Activated CD4-positive, alpha-beta memory T cell treated with anti-CD3 and anti-CD28 coated beads, Interleukin-2, amount 10 ng/mL, durations not matched to agents 7 days and 5 days (primary cell): ENCODE data around the gene EHBP1L1. TPM values are rescaled to one million over a fixed set of nuclear protein-coding genes. Genes with fewer than 3 reads are reported as not detected.

Source experiments
- CTCF ChIA-PET: fragments of 350-600 bp; sonication (Branson Sonifier 250); formaldehyde crosslinking; loops from one replicate; lab custom pipeline; 2021; ENCODE audit warnings: antibody characterized with exemption, inconsistent platforms; lab: Charles Lee
- POLR2A ChIA-PET: fragments of 350-600 bp; sonication (Branson Sonifier 250); formaldehyde crosslinking; loops from one replicate; lab custom pipeline; 2021; ENCODE audit warnings: antibody characterized with exemption; lab: Charles Lee
- DNase-seq: peaks from one replicate; pipeline ENCODE4 v3.0.0-alpha.2; 2020
- H3K27ac Mint-ChIP-seq: one replicate; pipeline ENCODE4 v1.8.0; 2021; ENCODE audit warnings: mild to moderate bottlenecking, mixed read lengths
- H3K27me3 Mint-ChIP-seq: one replicate; pipeline ENCODE4 v1.8.0; 2021; ENCODE audit warnings: mixed read lengths
- H3K36me3 Mint-ChIP-seq: one replicate; pipeline ENCODE4 v1.8.0; 2021; ENCODE audit warnings: low read depth, mixed read lengths
- H3K4me1 Mint-ChIP-seq: one replicate; pipeline ENCODE4 v1.8.0; 2021; ENCODE audit warnings: mixed read lengths
- H3K4me3 Mint-ChIP-seq: one replicate; pipeline ENCODE4 v1.8.0; 2021; ENCODE audit warnings: mild to moderate bottlenecking, mixed read lengths
- H3K9me3 Mint-ChIP-seq: one replicate; pipeline ENCODE4 v1.8.0; 2021; ENCODE audit warnings: mixed read lengths
- total RNA-seq, 2 experiments: library from RNA; stranded (reverse); gene quantifications; one replicate each; pipeline ENCODE4 v1.2.3, GENCODE V29; 2021

EHBP1L1 gene
- total RNA-seq, 2 experiments from 2014 or later, result 118 to 119 TPM

GRCh38 chr11:65607614-65608426, 32.0 kb downstream of the EHBP1L1 start:
- peak overlapping the region; percentile 16 for H3K27ac Mint-ChIP-seq
- no peak overlapping the region for H3K4me3 Mint-ChIP-seq
- ChIA-PET POLR2A (interaction anchor here (1.4 kb wide), 1 partner anchor 172 kb away, joined by 3 read pairs; no protein-coding TSS in a partner anchor), CTCF (no interaction called here)
- no peaks in the 10 kb centered on the region for H3K27me3 Mint-ChIP-seq
- peaks cover 45% of the 10 kb centered on the region for H3K4me1 Mint-ChIP-seq
- DNase-seq, result no peak
- H3K9me3 Mint-ChIP-seq, result no peaks in the 10 kb centered on the region
- peaks cover 69% of the 10 kb centered on the region for H3K36me3 Mint-ChIP-seq

- POLR2A ChIA-PET, result interaction anchor here (1.1 to 1.6 kb wide), 6 partner anchors 13 to 249 kb away, joined by 3 to 8 read pairs (median 4); partner anchors contain the start of genes CFL1 and KCNK7
- peaks cover 64% of the 10 kb centered on the region for H3K36me3 Mint-ChIP-seq
- H3K4me3 Mint-ChIP-seq, result no peak overlapping the region
- H3K27ac Mint-ChIP-seq, result peak overlapping the region; percentile 62
- CTCF ChIA-PET, result interaction anchor here (1.3 to 1.5 kb wide), 2 partner anchors 15 to 21 kb away, joined by 4 to 5 read pairs; no protein-coding TSS in a partner anchor
- H3K4me1 Mint-ChIP-seq, result peaks cover 50% of the 10 kb centered on the region
- H3K27me3 Mint-ChIP-seq, result no peaks in the 10 kb centered on the region
- no peaks in the 10 kb centered on the region for H3K9me3 Mint-ChIP-seq
- no peak for DNase-seq
These were observed 33.4 kb downstream of the EHBP1L1 start for GRCh38 chr11:65609229-65609628.

- POLR2A ChIA-PET, result interaction anchor here (1.1 to 1.6 kb wide), 5 partner anchors 14 to 249 kb away, joined by 3 to 8 read pairs (median 3); partner anchors contain the start of genes CFL1 and KCNK7
- H3K27ac Mint-ChIP-seq, result peak overlapping the region; percentile 62
- no peak for DNase-seq
- no peak overlapping the region for H3K4me3 Mint-ChIP-seq
- peaks cover 63% of the 10 kb centered on the region for H3K36me3 Mint-ChIP-seq
- peaks cover 50% of the 10 kb centered on the region for H3K4me1 Mint-ChIP-seq
- CTCF ChIA-PET, result interaction anchor here (0.6 to 1.5 kb wide), 3 partner anchors 16 to 412 kb away, joined by 3 to 5 read pairs (median 4); no protein-coding TSS in a partner anchor
- no peaks in the 10 kb centered on the region for H3K9me3 Mint-ChIP-seq
- H3K27me3 Mint-ChIP-seq, result no peaks in the 10 kb centered on the region
These were observed 33.8 kb downstream of the EHBP1L1 start for GRCh38 chr11:65609665-65610064.

GRCh38 chr11:65610404-65610803, 34.6 kb downstream of the EHBP1L1 start:
- H3K4me3 Mint-ChIP-seq, result no peak overlapping the region
- CTCF ChIA-PET, result interaction anchor here (0.6 to 0.7 kb wide), 3 partner anchors 22 to 412 kb away, joined by 3 read pairs; no protein-coding TSS in a partner anchor

GRCh38 chr11:65611028-65611757, 35.3 kb downstream of the EHBP1L1 start:
- Mint-ChIP-seq H3K27me3 (no peaks in the 10 kb centered on the region), H3K36me3 (peaks cover 54% of the 10 kb centered on the region), H3K4me3 (peak overlapping the region; percentile 97), H3K9me3 (no peaks in the 10 kb centered on the region), H3K27ac (peak overlapping the region; percentile 47), H3K4me1 (peaks cover 50% of the 10 kb centered on the region)
- DNase-seq, result no peak
- ChIA-PET CTCF (interaction anchor here (0.6 to 0.7 kb wide), 3 partner anchors 15 to 295 kb away, joined by 3 read pairs; partner anchors contain the start of gene KCNK7), POLR2A (interaction anchor here (0.7 to 1.5 kb wide), 4 partner anchors 23 to 101 kb away, joined by 3 to 4 read pairs (median 3); partner anchors contain the start of gene EHBP1L1)

More at GRCh38 chr11:65610404-65610803, 34.6 kb downstream of the EHBP1L1 start:
- Mint-ChIP-seq H3K36me3 (peaks cover 58% of the 10 kb centered on the region), H3K9me3 (no peaks in the 10 kb centered on the region), H3K4me1 (peaks cover 50% of the 10 kb centered on the region), H3K27ac (peak overlapping the region; percentile 8), H3K27me3 (no peaks in the 10 kb centered on the region)
- DNase-seq, result no peak
- POLR2A ChIA-PET, result interaction anchor here (0.6 to 1.6 kb wide), 7 partner anchors 14 to 413 kb away, joined by 3 to 8 read pairs (median 3); partner anchors contain the start of genes EHBP1L1 and KCNK7

DNA sequence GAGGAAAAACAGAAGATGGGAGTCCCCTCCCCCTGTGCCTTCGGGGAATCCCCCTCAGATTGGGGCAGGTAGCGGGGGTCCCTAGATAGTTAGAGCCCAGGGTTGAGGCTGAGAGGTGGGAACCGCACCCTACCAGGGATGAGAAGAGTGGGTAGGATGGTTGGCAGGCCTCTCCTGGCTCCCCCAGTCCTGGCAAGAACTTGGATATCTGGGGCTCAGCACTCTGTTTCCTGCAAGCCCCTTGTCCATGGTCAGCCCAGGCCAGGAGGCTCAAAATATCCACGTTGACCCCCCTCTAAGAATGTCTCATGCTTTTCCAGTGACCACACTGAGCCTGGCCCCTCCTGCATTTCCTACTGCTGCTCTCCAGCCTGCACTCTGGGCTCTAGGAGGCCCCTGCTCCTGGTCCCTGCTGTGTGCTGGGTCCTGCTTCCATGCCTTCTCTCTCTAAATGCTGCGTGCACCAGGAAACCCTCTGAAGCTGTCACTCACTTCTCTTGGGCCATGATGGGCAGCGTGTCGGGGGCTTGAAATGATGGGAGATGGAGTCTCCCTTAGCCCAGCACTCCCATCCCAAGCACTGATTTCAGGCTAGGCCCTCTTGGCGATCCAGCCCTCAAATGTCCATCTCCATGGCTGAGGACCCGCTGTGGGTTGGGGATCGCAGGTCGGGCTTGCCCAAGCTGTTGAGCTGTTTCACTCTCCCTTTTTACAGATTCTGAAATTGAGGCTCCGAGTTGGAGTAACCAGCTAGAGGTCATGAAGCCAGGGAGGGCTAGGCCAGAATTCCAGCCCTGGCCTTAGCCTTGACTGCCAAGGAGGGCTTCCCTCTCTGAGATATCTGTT, 36.1 kb downstream of the EHBP1L1 start:
- peaks cover 56% of the 10 kb centered on the region for H3K4me1 Mint-ChIP-seq
- no peak for DNase-seq
- no peaks in the 10 kb centered on the region for H3K9me3 Mint-ChIP-seq
- peak overlapping the region; percentile 97 for H3K4me3 Mint-ChIP-seq
- CTCF ChIA-PET, result interaction anchor here (1.4 to 2.0 kb wide), 2 partner anchors 24 to 71 kb away, joined by 6 to 9 read pairs; no protein-coding TSS in a partner anchor
- no peaks in the 10 kb centered on the region for H3K27me3 Mint-ChIP-seq
- H3K36me3 Mint-ChIP-seq, result peaks cover 54% of the 10 kb centered on the region
- POLR2A ChIA-PET, result interaction anchor here (0.7 to 6.9 kb wide), 12 partner anchors 8 to 107 kb away, joined by 3 to 82 read pairs (median 6); partner anchors contain the start of genes EHBP1L1, FAM89B, KCNK7 and SIPA1
- peak overlapping the region; percentile 95 for H3K27ac Mint-ChIP-seq

DNA sequence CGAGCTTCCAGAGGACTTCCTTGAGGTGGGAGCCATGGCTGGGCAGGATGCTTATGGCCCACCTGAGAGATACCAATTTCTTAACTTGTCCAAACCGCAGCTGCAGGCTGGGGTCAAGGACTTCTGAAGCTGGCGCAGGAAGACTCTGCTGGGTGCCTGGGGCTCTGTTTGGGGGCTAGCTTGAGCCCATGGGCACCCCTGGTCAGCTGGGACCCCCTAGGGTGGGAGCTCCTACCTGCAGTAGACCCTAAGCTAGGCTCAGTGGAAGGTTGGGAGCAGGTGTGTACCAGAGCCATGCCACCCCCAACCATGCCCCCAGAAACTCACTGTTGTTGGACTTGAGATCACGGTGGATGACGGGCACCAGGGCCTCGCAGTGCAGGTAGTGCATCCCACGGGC, 36.8 kb downstream of the EHBP1L1 start:
- Mint-ChIP-seq H3K4me3 (peak overlapping the region; percentile 97), H3K9me3 (no peaks in the 10 kb centered on the region), H3K4me1 (peaks cover 63% of the 10 kb centered on the region), H3K27ac (peak overlapping the region; percentile 95), H3K36me3 (peaks cover 52% of the 10 kb centered on the region), H3K27me3 (no peaks in the 10 kb centered on the region)
- ChIA-PET POLR2A (interaction anchor here (0.7 to 6.9 kb wide), 18 partner anchors 9 to 247 kb away, joined by 3 to 82 read pairs (median 5); partner anchors contain the start of genes EHBP1L1, FAM89B, FRMD8 and KCNK7), CTCF (interaction anchor here (0.6 to 2.0 kb wide), 4 partner anchors 18 to 288 kb away, joined by 4 to 9 read pairs (median 6); no protein-coding TSS in a partner anchor)
- no peak for DNase-seq

DNA sequence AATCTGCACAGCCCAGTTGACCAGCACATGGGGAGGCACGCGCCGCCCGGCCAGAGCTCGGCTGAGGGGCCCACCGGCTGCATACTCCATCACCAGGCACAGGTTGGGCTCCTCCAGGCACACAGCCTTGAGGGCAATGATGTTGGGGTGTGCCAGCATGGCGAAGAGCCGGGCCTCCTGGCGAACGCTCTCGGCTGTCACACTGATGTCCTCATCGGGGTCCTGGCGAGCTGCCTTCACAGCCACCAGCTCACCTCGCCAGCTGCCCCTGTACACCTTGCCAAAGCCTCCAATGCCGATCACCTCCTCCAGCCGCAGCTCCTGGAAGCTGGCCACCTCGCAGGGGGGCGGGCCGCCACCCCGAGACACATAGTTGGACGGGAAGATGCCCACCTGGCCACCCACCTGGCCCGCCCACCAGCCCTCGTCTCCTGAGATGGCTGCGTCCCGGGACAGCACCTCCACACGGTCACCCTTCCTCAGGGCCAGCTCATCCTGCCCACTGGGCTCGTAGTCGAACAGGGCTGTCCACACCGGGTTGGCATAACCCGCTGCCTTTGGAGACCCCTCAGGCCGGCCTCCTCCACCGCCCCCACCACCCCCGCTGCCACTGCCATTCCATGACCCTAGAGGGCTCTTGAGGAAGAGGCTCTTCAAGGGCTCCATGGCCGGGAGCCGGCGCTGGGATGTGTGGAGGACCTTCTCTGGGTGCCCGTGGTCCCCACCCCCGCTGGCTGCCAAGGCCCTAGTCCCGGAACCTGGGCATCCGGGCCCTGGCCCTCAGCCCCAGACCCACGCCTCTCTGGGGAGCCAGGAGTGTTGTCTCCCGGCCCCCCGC, 37.5 kb downstream of the EHBP1L1 start:
- Mint-ChIP-seq H3K9me3 (no peaks in the 10 kb centered on the region), H3K4me1 (peaks cover 61% of the 10 kb centered on the region), H3K4me3 (peak overlapping the region; percentile 97), H3K27ac (peak overlapping the region; percentile 95), H3K36me3 (peaks cover 47% of the 10 kb centered on the region), H3K27me3 (no peaks in the 10 kb centered on the region)
- CTCF ChIA-PET, result interaction anchor here (0.6 to 2.8 kb wide), 5 partner anchors 19 to 289 kb away, joined by 4 to 22 read pairs (median 6); partner anchors contain the start of genes FAM89B and ZNRD2
- DNase-seq, result peak; percentile 26
- POLR2A ChIA-PET, result interaction anchor here (0.7 to 6.9 kb wide), 21 partner anchors 9 to 517 kb away, joined by 3 to 82 read pairs (median 5); partner anchors contain the start of genes EHBP1L1, FAM89B, FRMD8 and KCNK7

DNA sequence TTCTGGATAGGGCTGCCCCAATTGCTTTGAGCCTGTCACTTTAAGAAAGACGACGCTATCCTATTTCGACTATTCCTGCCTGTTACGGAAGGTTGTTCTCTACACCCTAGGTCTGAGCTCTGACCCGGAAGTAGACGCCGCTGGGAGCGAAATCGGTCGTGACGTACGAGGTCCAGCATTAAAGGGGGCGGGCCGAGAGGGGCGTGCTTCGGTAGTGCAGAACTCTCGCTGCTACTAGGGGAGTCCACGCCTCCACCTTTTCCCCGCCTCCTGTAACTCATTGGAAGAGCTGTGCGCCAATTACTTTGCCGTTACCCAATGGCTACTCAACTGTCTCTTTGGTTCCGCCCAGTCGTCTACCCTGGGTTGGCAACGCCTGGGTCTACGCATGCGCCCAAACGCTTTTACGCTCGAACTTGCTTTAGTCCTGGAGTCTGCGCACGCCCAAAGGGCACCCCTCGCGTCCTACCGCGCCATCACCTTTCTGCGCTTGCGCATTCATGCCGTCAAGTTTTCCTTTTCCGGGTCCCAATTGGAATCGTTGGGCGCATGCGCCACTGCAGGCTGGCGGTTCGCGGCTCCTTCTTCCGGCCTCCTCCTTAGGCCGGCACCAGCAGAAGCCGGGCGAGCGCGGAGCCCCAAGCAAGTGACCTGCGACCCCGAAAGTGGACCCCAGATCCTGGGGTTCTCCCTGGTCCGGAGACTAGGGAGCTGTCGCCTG, 39.5 kb downstream of the EHBP1L1 start, which contains the start of gene PCNX3:
TSS of gene PCNX3 (plus strand) at position 548 of the 721 bp plus-strand sequence. CDS start 536 bp downstream, outside the sequence.
- peaks cover 48% of the 10 kb centered on the region for H3K36me3 Mint-ChIP-seq
- ChIA-PET POLR2A (interaction anchor here (0.7 to 6.9 kb wide), 40 partner anchors 11 to 872 kb away, joined by 3 to 82 read pairs (median 8); partner anchors contain the start of genes BANF1, CCDC85B, CFL1 and EHBP1L1), CTCF (interaction anchor here (0.6 to 2.8 kb wide), 14 partner anchors 20 to 306 kb away, joined by 3 to 22 read pairs (median 6); partner anchors contain the start of genes EHBP1L1, FAM89B, KAT5 and KCNK7)
- H3K27me3 Mint-ChIP-seq, result no peaks in the 10 kb centered on the region
- DNase-seq, result peak; percentile 100
- H3K4me3 Mint-ChIP-seq, result peak within 1 kb of the TSS; percentile 98
- peaks cover 44% of the 10 kb centered on the region for H3K4me1 Mint-ChIP-seq
- no peaks in the 10 kb centered on the region for H3K9me3 Mint-ChIP-seq
- H3K27ac Mint-ChIP-seq, result peak within 1 kb of the TSS; percentile 95
